ENCODE data around the gene VSTM2L.
"Not testable (repeated sequence)": the region's sequence is repeated elsewhere in the genome, so short reads cannot be mapped to it uniquely, and the experiment has no call there.

Gene VSTM2L, protein sequence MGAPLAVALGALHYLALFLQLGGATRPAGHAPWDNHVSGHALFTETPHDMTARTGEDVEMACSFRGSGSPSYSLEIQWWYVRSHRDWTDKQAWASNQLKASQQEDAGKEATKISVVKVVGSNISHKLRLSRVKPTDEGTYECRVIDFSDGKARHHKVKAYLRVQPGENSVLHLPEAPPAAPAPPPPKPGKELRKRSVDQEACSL

DNA sequence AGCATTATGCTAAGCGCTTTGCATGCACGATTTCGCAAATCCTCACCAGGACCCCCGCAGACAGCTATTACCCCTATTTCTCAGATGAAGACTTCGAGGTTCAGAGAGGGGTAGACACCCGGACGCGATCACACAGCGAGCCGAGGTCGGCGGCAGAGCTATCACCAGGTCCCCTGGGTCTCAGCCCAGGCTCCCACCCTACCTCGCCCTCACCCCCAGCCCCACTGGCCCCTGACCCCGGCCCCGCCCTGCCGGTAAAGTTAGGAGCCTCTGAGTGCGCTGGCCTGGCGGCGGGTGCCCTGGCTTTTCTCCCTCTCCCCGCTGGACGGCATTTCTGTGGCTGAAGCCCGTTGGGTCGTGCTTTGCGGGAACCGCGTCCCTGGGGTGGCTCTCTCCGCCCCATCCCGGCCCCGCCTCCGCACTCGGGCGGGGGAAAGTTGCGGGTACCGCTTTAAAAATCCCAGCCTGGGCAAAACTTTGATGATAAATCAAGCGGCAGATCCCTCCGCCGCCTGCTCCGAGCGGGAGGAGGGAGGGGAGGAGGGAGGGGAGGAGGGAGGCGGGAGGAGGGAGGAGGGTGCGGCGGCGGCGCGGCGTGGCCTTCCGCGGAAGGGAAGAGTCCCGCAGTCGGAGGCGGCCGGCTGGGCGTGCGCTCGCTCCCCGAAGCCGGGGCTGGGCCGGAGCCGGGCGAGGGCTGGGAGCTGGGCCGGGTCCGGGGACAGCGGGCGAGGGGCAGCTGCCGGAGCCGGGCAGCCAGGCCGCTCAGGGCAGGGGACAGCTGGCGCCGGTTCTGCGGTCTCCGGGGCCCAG, at the start of gene VSTM2L:
TSS of gene VSTM2L (plus strand) at position 624 of the 810 bp plus-strand sequence. CDS start 224 bp downstream, outside the sequence.
- DNase-seq = no peak

DNA sequence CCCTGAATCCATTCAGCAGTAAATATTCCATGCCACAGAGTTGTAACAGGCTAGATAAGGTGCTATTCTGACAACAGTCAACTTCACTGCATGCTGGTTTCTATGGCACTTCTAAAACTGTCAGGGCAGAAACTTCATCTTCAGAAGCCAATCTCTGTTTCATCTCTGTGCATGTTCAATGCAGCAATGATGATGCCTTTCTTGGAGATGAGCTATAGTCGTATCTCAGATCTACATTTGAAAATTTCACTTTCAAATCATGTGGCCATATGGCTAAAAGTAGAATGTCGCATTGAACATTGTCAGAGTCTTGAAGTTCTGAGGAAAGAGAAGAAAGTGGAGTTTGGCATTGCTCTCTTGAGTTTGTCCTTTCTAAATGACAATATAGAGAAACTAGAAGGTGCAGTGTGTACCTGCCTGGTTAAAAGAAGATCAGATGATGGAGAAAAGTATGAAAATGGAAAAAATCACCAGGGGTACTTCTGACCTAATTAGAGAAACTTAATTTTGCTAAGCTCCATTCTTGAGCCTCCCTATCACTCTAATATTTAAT, 49.0 kb upstream of the VSTM2L start:
- no peak for DNase-seq

DNA sequence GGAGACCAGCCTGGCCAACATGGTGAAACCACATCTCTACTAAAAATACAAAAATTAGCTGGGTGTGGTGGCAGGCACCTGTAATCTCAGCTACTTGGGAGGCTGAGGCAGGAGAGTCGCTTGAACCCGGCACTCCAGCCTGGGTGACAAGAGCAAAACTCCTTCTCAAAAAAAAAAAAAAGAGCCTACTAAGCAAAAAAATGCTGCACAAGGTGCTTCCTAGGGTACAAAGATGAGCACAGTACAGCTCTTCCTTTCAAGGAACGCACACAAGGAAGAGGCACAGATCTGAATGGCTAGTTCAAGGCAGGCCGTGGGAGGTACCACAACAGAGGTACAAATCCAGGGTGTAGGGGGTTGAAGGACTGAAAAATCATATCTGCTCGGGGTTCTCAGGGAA, 46.9 kb upstream of the VSTM2L start:
- not testable (repeated sequence) for DNase-seq

DNA sequence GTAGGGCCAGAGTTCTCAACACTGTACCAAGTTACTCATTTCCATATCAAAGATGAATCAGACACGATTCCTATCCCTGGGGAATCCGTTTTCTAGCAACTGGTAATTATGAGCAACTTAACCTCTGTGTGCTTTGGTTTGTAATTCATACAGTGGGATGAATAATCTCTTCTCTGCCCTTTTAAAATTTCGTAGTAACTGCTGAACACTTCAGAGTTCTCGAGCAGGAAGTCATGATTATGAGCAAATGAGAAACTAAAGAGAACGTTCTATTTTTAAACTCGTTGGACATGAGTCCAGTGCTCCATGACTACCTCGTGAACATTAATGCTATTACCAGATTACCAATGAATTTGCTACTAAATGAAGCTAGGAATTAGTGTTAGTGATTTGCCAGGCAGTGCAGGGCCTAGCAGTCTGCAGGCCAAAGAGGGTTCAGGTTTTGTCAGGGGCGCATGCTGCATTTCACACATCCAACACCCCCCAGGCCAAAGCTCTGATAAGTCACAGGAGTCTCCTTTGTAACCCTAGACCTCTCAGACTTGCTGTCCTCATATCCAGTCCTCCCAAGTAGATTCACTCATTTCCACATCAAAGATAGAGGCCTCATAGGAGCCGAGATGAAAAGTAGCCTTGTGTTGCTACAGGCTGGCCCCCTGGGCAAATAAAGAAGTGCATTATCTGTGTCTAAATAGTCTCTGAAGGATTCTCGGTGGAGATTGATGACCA, 45.8 kb upstream of the VSTM2L start:
- no peak for DNase-seq

DNA sequence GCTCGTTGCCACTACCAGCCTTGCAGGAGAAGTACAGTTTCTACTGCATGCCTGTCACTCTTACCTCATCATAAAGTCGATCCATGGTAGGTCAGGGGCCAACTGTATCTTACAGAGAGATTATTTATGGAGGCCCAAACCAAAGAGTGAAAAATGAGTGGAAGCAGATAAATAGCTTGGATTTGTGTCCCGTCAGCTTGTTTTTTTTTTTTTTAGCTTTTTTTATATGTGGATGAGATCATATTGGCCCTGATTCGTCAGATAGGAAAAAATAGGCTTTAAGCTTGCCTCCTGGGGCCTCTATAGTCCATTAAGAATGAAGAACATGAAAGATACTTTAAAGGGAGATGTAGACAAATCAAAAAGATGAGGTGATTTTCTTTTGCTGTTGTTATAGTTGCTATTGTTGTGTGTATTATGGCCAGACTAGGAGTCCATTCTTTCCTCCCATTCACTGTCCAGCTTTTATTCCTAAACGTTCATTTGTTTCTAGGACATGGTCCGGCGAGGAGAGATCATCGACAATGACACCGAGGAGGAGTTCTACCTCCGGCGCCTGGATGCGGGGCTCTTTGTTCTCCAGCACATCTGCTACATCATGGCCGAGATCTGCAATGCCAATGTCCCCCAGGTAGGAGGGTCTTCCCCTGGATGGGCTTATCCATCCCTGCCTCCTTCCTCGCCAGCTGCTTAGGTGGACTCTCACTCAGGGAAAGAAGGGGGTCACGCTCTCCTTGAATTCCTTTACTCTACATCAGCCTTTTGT, 43.3 kb upstream of the VSTM2L start:
- DNase-seq = no peak

DNA sequence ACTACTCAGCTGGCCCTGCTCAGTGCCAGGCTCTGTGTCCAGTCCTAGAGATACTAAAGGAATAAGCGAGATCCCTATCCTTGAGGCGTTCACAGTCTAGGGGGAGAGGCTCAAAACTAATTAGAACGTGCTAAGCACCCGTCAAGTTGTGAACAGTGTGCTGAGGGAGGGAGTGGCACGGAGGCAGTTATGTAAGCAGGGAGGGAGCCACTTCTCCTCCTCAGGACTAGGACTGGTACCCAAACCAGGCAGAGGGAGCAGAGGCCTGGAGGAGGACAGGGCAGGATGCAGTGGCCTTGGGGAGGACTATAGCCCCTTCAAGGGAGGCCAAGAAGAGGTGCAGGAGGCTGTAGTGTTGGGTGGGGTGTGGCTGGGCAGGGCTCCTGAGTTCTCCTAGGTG, 39.6 kb upstream of the VSTM2L start:
- no peak for DNase-seq

DNA sequence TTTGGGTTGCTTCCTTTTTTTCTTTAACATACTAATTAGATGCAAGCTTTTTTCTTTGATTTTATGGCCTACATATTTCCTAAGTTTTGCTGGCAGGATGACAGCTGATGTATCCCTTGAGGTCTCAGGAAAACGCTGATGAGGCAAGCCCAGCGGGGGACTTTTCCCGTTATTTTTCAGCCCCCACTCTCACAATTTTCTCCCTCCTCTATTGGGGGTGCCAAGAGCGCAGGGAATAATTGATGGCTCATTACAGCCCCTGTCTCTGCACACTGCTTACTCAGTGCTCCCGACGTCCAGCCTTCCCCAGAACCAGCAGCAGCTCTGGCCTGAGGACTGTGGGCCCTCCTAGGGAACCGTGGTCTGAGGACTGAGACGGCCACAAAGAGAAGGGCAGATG, 38.6 kb upstream of the VSTM2L start:
- no peak for DNase-seq

DNA sequence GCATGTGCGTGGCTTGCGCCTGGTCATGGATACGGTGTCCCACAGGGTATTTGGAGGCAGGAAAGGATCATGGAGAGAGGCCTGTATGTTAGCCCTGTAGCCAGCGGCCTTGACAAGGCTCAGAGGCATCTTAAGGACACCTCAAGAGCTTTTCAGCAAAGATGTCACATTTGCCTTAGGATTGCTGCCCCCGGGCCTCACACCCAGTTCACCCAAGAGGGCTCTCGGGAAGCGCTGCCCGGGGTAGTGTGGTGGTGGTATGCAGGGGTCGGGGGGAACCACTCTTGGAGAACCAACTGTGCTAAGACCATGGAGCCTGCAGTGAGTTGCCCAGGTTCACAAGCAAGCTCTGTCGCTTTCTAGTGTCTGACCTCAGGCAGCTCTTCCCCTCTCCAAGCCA, 36.9 kb upstream of the VSTM2L start:
- DNase-seq = no peak

DNA sequence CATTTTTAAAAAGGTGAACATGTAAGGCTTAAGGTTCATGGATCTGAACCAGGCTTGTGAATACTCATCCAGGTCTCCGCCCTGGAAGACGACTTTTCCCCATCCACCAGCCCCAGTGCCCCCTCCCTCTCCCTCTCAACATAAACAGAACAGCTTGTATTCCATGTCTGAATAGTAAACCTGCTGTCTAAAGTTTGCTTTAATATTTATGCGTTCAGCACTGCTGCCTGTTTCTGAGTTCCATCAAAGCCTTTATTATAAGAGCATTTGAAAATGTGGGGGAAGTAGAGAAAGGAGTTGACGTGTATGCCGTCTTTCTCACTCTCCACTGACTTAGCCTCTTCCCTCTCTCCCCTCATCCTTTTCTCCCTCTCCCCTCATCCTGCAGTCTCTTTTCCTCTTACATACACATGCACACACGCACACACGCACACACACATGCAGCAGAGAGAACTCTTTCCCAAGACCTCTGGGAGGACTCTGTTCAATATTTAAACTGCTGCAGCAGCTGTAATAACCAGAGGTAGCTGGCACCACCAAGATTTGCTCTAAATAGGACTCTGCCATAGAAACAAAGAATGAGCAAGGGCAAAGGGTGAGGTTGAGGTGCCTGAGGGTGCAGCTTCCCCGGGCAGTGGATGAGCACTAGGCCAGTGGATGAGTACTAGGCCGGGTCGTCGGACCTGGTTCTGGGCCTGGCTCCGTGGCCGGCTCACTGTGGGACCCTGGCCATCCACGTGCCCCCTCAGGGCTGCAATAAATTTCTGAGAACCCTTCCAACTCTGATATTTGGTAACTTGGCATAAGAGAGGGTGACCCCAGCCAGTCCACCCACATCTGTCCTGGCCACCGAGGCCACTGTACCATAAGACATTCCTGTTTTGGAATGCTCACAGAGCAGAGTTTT, 35.4 kb upstream of the VSTM2L start:
- DNase-seq = no peak

DNA sequence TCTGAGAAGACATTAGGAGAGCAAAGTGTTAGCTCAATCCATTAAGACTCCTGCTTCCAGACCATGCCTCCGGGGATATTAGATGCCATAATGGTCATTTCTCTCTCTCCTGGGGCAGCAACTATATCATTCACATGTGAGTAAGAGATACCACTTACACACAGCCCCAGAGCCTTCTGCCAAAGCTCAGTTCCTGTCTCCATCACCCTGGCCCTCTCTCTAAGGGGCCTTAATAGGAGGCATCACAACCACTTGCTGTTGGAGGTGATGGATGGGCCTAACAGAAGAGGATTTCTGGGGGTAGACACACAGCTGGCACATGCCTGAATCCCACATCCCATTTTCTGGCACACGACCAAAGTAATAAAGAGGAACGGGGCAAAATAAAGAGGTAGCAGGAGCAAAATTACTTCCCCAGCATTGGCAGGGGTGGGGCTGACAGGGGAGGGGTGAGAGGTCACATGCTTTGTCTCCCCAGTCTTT, 34.0 kb upstream of the VSTM2L start:
- DNase-seq = no peak

DNA sequence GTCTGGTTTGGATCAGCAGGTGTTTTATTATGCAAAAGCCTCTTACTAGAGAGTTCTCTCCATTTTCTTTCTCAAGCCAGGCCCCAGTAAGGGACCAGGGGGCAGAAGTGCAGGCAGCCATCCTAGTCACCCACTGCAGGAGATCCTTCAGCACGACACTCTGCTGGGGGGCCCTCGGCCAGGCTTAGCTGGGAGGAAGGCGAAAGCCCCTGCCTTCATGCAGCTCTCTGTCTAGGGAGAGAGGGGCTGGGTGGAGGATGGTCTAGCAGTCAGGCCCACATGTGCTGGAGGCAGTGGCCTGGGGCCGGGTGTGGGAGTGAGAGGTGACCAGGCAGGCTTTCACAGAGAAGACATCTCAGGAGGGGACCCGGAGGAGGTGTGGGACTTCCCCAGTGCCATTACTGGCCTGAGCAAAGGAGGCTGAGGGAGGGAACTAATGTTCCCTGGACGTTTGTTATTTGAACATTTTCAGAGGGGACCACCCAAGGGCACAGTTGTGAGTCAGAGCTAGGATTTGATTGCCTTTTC, 33.5 kb upstream of the VSTM2L start:
- DNase-seq = no peak

DNA sequence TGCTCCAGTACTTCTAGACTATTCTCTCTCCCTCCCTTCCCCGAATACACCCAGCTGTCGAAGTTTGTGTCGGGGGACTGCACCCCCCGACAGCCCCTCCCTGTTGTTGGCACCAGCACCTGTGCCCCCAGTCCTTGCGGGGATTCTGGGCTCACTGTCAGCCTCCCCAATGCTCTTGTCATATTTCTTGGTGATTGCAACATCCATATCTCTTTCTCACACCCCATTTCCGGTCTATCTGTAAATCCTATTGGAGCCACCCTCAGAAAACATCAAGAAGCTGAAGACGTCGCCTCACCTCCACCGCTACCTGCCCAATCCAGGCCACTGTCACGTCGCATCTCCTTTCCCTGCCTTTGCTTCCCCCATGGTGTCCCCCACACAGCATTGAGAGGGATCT, 32.6 kb upstream of the VSTM2L start:
- DNase-seq = no peak

DNA sequence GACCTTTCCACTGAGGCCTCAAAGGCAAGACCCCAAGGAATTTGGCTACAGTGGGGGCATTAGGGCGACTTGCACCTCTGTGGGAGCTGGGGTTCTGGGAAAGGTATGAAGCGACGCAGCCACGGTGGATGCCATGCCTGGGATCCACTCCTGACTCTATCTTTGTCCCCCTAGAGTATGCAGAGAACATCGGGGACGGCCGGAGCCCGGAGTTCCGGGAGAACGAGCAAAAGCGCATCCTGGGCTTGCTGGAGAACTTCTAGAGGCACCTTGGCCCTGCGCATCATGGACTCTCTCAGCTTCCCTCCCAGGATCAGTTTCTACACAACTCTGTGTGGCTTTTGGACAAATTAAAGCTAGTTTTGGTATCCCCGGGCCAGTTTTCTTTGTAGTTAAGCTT, 31.2 kb upstream of the VSTM2L start:
- DNase-seq = no peak

DNA sequence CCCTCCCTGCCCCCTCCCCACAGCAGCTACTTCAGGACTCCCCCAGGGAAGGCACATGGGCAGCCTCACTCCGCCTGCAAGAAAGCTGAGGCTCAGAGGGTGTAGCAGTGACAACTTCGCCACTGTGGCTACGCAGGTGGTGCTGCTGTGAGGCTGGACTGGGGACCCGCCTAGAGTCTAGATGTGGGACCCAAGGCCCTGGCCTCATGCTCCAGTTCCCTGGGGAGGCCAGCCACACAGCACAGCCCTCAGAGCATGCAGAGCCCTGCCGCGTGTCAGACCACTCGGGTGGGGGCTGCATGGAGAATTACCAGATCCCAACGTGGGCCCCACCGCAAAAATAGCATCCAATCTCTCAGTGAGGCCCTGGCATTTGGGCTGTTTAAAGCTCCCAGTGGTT, 30.8 kb upstream of the VSTM2L start:
- no peak for DNase-seq

DNA sequence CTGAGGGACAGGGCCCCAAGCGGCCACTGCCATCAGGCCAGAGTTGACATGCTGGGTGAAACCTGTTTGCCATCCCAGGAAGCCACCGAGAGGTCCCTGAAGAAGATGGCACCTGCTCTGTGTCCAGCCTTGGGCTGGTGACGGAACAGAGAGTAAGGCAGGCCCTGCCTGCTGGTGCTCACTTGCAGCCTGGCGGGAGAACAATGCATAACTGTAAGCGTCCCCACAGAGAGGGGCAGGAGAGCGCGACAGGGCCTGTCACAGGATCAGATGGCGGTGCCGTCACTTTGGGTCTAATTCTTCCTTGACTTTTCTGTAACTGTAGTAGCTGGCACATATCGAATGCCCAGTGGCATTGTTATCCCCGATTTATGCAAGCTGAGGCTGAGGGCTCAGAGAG, 29.0 kb upstream of the VSTM2L start:
- no peak for DNase-seq

DNA sequence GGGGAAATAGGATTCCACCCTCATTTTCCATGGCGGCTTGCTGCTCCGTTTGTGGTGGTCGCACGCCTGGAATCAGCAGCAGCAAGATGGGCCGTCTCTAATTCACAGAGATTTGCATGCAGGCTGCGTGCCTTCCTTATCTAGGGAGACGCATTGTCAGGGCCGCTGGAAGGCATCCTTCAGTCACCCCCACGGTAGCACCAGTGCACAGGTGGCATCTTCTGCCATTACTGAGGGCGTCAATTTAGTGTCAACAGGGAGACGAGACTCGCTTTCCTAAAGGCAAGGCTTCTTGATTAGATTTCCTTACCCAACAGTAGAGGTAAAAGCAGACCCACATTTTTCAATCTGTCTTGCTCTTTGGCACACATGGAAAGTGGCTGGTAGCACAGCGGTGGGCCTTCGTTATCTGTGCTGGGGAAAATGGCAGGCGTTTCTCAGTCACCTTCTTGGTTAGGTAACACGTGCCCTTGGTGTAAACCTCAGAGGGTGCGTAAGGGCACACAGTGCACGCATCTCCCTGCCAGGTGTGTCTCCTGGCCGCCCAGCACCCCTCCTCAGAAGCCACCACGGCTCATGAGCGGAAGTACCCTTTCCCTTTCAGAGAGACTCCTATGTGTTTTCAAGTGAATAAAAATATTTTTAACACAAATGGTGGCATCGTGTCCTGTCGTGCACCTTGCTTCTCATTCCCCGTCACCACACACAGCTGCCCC, 27.3 kb upstream of the VSTM2L start:
- DNase-seq = no peak

DNA sequence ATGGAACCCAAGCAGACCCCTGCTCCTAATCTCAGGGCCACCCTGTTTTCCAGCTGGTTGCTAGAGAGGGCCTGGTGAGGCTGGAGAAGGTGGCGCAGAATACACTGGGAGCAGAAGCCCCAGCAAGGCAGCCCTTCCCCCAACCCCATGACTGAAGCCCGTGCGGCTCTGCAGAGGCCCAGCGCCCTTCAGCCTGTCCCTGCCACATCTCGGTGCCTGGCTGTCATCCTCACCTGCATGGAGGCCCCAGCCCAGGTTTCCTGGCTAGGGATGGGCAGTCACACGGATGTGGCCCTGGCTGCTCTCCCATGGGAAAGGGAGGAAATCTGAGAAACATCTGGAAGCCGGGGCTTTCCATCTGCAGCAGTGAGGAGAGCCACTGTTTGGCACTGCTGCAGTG, 26.1 kb upstream of the VSTM2L start:
- DNase-seq = no peak

DNA sequence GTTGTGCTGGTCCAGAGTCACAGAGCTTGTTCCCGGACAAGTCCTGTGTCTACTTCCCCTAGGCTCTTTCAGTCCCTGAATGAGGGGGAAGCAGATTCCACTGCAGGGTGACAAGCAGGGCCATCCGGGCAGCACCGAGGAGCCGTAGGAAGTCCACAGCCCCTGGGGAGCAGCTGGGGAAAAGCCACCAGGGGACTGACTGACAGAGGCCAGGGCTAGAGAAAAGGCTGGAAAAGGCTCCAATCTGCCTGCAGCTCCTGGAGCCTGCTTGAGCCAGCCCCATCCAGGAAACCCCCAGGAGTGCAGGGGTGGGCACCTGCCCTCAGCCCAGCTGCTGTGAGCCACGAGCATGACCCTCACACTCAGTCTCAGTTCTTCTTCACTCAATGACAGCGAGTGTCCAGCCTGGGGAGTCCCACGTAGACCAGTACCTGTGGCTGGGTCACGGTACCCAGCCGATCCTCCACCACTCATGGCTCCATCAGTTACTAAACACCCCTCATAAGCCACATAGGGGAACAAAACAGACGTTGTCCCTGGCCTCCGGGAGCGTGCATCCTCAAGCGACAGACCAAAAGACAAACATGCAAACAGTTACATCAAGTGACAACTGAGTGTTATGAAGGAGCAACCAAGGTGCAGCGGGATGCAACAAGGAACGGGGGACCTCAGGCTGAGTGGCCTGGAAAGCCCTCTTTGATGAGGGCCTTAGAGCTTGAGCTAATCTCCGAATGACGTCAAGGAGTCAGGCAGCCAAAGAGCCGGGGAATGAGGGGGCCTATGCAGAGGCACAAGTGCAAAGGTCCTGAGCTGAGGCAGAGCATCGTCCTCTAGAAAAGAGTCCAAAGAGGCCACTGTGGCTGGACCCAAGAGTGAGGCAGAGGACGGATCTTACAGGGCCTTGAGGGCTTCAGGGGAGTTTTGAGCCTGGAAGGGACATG, 24.8 kb upstream of the VSTM2L start:
- no peak for DNase-seq

DNA sequence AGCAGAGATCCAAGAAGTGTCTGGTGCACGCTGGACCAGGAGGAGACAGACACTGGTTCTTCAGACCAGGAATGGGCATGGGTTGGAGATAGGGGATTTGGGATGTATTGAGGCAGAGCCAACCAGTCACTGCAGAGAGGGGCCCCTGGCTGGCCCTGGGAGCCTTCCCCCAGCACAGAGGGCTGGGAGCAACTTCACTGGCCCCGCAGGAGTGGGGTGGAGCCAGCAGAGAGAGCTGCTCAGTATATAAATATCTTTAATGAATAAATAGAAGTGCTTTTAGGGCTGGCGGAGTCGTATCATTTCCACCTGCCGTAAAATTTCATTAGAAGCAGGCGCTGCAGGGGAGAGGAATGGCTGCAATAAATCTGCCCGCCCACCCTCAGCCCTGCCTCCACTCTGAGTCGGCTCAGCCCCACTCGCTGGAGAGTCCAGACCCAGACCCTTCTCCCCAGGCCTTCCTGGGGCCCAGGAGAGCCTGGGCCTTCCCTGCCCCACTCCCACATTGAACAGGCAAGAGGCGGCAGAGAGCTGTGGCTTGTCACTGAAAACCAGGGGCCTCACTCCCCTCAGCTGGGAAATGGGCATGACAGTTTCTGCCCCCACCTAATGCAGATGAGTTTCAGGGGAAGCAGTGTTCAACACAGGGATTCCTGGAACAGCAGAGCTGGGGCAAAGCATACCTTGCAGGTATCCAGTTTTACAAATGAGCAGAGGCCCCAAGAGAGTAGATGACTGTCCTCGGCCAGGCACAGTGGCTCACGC, 23.9 kb upstream of the VSTM2L start:
- DNase-seq = no peak
